ENCODE measurements around the gene CXCL13.

DNA sequence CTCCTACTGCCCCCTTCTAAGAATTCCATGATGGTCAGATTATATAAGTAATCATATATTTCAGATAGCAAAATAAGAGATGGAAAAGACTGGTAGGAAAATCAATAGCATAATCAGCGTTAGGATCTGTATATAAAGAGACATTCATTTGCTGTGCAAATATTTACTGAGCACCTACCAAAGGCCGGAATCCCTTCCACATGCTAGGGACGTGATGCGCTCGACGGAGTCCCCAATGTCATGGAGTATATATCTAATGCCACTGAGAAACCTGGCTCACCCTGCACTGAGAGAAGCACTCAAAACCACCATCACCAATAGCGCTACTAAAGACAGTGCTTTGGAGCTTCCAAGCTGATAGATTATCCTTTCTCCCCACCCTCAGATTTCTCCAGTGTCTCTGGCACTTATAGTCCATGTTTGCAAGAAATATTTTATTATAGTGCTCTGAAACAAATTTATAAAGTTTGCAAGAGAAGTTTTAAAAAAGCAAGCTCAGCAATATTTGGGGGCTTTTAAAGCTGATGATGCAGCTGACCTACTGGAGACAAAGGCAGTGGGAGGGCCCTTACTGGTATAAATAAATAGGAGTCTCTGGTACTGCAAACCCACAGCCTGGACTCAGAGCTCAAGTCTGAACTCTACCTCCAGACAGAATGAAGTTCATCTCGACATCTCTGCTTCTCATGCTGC, at the start of gene CXCL13:
- TF ChIP-seq, protein P1, sequence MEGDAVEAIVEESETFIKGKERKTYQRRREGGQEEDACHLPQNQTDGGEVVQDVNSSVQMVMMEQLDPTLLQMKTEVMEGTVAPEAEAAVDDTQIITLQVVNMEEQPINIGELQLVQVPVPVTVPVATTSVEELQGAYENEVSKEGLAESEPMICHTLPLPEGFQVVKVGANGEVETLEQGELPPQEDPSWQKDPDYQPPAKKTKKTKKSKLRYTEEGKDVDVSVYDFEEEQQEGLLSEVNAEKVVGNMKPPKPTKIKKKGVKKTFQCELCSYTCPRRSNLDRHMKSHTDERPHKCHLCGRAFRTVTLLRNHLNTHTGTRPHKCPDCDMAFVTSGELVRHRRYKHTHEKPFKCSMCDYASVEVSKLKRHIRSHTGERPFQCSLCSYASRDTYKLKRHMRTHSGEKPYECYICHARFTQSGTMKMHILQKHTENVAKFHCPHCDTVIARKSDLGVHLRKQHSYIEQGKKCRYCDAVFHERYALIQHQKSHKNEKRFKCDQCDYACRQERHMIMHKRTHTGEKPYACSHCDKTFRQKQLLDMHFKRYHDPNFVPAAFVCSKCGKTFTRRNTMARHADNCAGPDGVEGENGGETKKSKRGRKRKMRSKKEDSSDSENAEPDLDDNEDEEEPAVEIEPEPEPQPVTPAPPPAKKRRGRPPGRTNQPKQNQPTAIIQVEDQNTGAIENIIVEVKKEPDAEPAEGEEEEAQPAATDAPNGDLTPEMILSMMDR (IDR thresholded peaks at IDR 0.05), result no peak
- TF ChIP-seq POLR2A (IDR thresholded peaks at IDR 0.05), result no peak

Data from esophagus squamous epithelium (tissue), 4 donors.